Vagina (tissue), 2 donors: ENCODE results near the gene SPATA6L. TPM values are rescaled to one million over a fixed set of nuclear protein-coding genes. Genes with fewer than 3 reads are reported as not detected.
A peak's percentile ranks its signal among the peaks of the same experiment; 100 is the strongest.

Experiments
- DNase-seq, 2 donors: peaks; one replicate each; pipeline ENCODE4 v3.0.0-alpha.2; 2017; ENCODE audit errors: extremely low spot score in 2 of 2
- H3K27ac ChIP-seq: fragments of 200-600 bp; sonication (generic); one replicate; pipeline ENCODE4 v1.5.1; 2019
- H3K27me3 ChIP-seq: fragments of 200-600 bp; sonication (generic); one replicate; pipeline ENCODE4 v1.5.1; 2019
- H3K36me3 ChIP-seq, 2 donors: fragments of 200-600 bp; sonication (generic); one replicate each; pipeline ENCODE4 v1.5.1; 2017 to 2019
- H3K4me1 ChIP-seq: fragments of 200-600 bp; sonication (generic); one replicate; pipeline ENCODE4 v1.5.1; 2019
- H3K4me3 ChIP-seq, 2 donors: fragments of 200-600 bp; sonication (generic); 1 replicate in 1 of 2; 2 replicates in 1 of 2; pipeline ENCODE4 v1.5.1; 2016 to 2019
- H3K9me3 ChIP-seq: fragments of 200-600 bp; sonication (generic); one replicate; pipeline ENCODE4 v1.5.1; 2019
- POLR2A ChIP-seq, 2 donors: fragments of 450-650 bp; IDR thresholded peaks; one replicate each; pipeline ENCODE4 v1.6.1; 2017; ENCODE audit warnings: antibody characterized with exemption in 2 of 2, mild to moderate bottlenecking in 2 of 2, moderate library complexity in 2 of 2
- POLR2AphosphoS5 ChIP-seq, 2 donors: sonication (generic); formaldehyde crosslinking; IDR thresholded peaks; one replicate each; pipeline ENCODE4 v1.9.0; 2017; ENCODE audit warnings: antibody characterized with exemption in 2 of 2, mild to moderate bottlenecking in 2 of 2, low read depth in 1 of 2; ENCODE audit not compliant: insufficient read depth in 1 of 2
- intact Hi-C: fragments of 100-400 bp; cut with DNase I; formaldehyde crosslinking; loops from one replicate; pipeline ENCODE4 v1.15.1; 2023
- total RNA-seq: library from RNA; depleted of rRNA; stranded (reverse); fragments of >200 nt; gene quantifications from one replicate; pipeline ENCODE4 v1.2.3, GENCODE V29; 2016
- TF ChIP-seq, protein P1 (sequence below), 3 experiments: fragments of 450-650 bp in 2 of 3; fragments of 200-600 bp in 1 of 3; sonication (generic) in 1 of 3; IDR thresholded peaks; one replicate each; pipeline ENCODE4 v1.5.1; 2017 to 2019; ENCODE audit warnings: antibody characterized with exemption in 3 of 3, mild to moderate bottlenecking in 2 of 3, moderate library complexity in 2 of 3

The SPATA6L gene
- total RNA-seq, 1 donor from 2014 or later: 3.9 TPM

DNA sequence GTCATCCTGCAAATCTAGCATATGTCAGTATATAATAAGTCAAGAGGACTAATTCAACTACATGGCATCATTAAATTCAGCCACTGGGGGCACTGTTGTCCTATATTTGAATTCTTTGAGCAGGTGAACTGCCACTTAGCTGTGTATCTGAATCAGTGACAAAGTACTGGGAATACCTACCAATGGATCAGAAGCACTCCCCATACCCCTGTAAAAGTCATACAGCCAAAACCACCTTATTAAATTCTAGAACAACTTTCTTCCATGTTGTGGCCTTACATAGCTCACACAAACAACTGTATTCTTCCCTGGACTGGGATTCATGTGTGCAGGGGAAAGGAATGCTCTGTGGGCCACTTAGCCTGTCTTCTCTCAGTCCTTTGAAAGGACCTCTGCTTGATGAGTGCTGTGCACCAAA lies 61.6 kb downstream of the SPATA6L start:
- no peak for DNase-seq
- H3K4me3 ChIP-seq: no peak overlapping the region
- H3K27me3 ChIP-seq: no peaks in the 10 kb centered on the region
- no peak overlapping the region for H3K27ac ChIP-seq
- no peaks in the 10 kb centered on the region for H3K9me3 ChIP-seq
- no peaks in the 10 kb centered on the region for H3K4me1 ChIP-seq
- TF ChIP-seq, protein P1, sequence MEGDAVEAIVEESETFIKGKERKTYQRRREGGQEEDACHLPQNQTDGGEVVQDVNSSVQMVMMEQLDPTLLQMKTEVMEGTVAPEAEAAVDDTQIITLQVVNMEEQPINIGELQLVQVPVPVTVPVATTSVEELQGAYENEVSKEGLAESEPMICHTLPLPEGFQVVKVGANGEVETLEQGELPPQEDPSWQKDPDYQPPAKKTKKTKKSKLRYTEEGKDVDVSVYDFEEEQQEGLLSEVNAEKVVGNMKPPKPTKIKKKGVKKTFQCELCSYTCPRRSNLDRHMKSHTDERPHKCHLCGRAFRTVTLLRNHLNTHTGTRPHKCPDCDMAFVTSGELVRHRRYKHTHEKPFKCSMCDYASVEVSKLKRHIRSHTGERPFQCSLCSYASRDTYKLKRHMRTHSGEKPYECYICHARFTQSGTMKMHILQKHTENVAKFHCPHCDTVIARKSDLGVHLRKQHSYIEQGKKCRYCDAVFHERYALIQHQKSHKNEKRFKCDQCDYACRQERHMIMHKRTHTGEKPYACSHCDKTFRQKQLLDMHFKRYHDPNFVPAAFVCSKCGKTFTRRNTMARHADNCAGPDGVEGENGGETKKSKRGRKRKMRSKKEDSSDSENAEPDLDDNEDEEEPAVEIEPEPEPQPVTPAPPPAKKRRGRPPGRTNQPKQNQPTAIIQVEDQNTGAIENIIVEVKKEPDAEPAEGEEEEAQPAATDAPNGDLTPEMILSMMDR (IDR thresholded peaks at IDR 0.05): peak; percentile 24 to 59 (median 34)
- no peak for TF ChIP-seq POLR2AphosphoS5 (IDR thresholded peaks at IDR 0.05; ENCODE audit: insufficient read depth in 1 of 2, low read depth in 1 of 2)
- H3K36me3 ChIP-seq: no peaks in the 10 kb centered on the region
- intact Hi-C loops: no loop called here

DNA sequence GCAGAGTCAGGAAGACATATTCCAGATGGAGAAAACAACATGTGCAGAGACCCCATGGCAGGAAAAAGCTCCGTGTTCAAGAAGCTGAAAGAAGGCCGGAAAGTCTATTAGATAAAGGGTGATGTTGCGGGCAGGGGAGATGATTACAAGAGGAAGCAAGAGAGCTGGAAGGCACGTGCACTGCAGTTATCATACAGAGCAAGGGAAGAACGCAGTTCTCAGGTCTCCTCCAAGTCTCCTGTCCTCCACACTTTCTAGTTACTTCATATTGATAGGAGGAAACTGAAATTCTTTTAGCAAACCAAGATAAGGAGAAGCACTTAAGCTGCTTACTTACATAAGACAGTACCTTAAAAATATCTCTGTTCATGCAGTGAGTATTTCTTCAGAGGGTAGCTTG lies 62.5 kb downstream of the SPATA6L start:
- H3K4me3 ChIP-seq: no peak overlapping the region
- intact Hi-C loops: no loop called here
- H3K27ac ChIP-seq: no peak overlapping the region
- H3K36me3 ChIP-seq: no peaks in the 10 kb centered on the region
- TF ChIP-seq POLR2A (IDR thresholded peaks at IDR 0.05): no peak
- TF ChIP-seq POLR2AphosphoS5 (IDR thresholded peaks at IDR 0.05; ENCODE audit: insufficient read depth in 1 of 2, low read depth in 1 of 2): no peak
- TF ChIP-seq, protein P1 (IDR thresholded peaks at IDR 0.05): no peak
- no peaks in the 10 kb centered on the region for H3K27me3 ChIP-seq
- no peaks in the 10 kb centered on the region for H3K4me1 ChIP-seq
- H3K9me3 ChIP-seq: no peaks in the 10 kb centered on the region
- DNase-seq: no peak

DNA sequence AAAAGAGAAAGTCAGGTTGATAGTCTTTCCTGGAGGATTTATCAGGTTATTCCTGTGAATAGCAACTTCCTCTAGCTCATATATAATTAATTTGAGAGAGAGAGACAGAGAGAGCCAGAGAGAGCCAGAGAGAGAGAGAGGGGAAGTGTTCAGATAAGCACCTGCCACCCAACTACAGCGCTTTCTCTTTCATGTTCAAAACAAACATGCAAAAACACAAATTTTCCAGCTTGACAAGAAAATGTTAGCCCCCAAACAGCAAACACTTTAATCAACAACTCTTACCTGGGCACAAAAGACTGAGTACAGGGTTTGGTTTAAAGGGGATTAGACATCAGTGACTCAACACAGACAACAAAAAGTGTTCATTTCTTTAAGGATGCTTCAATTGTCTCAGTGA lies 65.9 kb downstream of the SPATA6L start:
- intact Hi-C loops: no loop called here
- H3K27ac ChIP-seq: no peak overlapping the region
- H3K36me3 ChIP-seq: no peaks in the 10 kb centered on the region
- no peaks in the 10 kb centered on the region for H3K4me1 ChIP-seq
- H3K9me3 ChIP-seq: no peaks in the 10 kb centered on the region
- no peaks in the 10 kb centered on the region for H3K27me3 ChIP-seq
- no peak for DNase-seq
- no peak overlapping the region for H3K4me3 ChIP-seq
- TF ChIP-seq POLR2AphosphoS5 (IDR thresholded peaks at IDR 0.05; ENCODE audit: insufficient read depth in 1 of 2, low read depth in 1 of 2): no peak
- TF ChIP-seq, protein P1 (IDR thresholded peaks at IDR 0.05): no peak
- TF ChIP-seq POLR2A (IDR thresholded peaks at IDR 0.05): no peak

DNA sequence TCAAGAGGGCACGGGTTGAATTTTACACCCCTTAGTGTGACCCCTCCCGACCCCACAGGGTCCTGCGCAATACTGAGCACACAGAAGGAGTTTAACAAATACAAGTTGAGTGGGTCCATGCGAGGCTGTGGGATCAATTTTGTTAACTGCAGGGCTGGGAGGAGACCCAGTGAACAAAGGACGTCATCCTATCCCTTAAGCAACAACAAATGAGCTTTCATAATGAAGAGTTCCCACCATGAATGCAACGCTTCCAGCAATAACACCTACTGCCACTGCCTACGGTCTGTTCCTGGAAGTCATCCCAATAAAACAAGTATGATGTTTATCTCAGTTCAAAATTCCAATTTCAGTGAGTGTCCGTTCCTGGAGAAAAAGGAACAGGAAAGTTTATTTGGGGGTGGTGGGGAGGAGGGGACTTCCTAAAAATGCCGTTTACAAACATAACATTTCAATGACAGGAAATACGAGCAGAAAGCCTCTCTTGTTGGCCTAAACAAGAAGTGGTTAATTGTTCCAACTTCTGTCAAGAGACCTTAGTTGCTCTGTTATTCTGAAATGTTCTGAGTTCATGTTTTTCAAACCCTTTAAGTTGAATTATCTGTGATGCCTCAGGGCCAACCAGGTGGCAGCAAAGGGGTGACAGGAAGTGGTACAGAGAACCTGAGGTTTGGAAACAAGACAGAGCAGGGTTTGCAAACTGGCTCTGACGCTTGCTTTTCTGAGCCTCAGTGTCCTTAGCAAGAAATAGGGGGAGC lies 69.9 kb downstream of the SPATA6L start:
- no peak overlapping the region for H3K27ac ChIP-seq
- H3K4me3 ChIP-seq: no peak overlapping the region
- H3K36me3 ChIP-seq: no peaks in the 10 kb centered on the region
- no peaks in the 10 kb centered on the region for H3K27me3 ChIP-seq
- H3K9me3 ChIP-seq: no peaks in the 10 kb centered on the region
- H3K4me1 ChIP-seq: no peaks in the 10 kb centered on the region
- intact Hi-C loops: no loop called here
- no peak for DNase-seq
- TF ChIP-seq POLR2A (IDR thresholded peaks at IDR 0.05) (no peak), POLR2AphosphoS5 (IDR thresholded peaks at IDR 0.05; ENCODE audit: insufficient read depth in 1 of 2, low read depth in 1 of 2) (no peak)
- TF ChIP-seq, protein P1 (IDR thresholded peaks at IDR 0.05): no peak

DNA sequence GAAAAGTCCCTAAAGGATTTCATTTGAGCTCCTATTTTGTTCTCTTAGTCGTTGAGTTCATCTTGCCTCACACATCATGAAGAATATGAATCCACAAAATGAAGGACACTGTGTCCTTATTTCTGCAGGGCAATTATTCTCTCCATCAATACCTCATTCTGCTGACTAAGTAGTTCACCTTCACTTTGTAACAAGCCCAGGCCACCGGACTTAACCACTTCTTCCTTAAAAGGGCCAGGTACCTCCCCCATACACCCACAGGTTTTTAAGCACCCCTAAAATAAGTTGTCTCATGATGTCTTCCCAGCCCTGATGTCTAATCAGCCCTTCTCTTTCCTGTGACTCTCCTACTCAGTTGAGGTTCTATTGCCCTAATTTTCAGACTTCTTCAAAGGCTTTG lies 71.3 kb downstream of the SPATA6L start:
- Histone ChIP-seq H3K36me3 (no peaks in the 10 kb centered on the region), H3K4me3 (no peak overlapping the region), H3K9me3 (no peaks in the 10 kb centered on the region), H3K27ac (no peak overlapping the region), H3K4me1 (peaks cover 9% of the 10 kb centered on the region), H3K27me3 (no peaks in the 10 kb centered on the region)
- intact Hi-C loops: no loop called here
- TF ChIP-seq, protein P1 (IDR thresholded peaks at IDR 0.05): no peak
- TF ChIP-seq POLR2A (IDR thresholded peaks at IDR 0.05) (no peak), POLR2AphosphoS5 (IDR thresholded peaks at IDR 0.05; ENCODE audit: insufficient read depth in 1 of 2, low read depth in 1 of 2) (no peak)
- DNase-seq: no peak
